ENCODE results near the gene QRFPR. TPM values are rescaled to one million over a fixed set of nuclear protein-coding genes. Genes with fewer than 3 reads are reported as not detected.

The QRFPR gene
- total RNA-seq, 6 experiments from 2014 or later: not detected

GRCh38 chr4:121358473-121358872 lies 22.3 kb downstream of the QRFPR start:
- ATAC-seq: no peak
- Histone ChIP-seq H3K4me1 (no peaks in the 10 kb centered on the region), H3K4me3 (no peak overlapping the region), H3K9me3 (no peaks in the 10 kb centered on the region), H3K27me3 (no peaks in the 10 kb centered on the region), H3K36me3 (no peaks in the 10 kb centered on the region), H3K27ac (no peak overlapping the region)
- intact Hi-C loops (cut with DNase I): no loop called here
- no peak for DNase-seq
- TF ChIP-seq CTCF (IDR thresholded peaks at IDR 0.05): no peak
- no peak for TF ChIP-seq POLR2A (IDR thresholded peaks at IDR 0.05)

- TF ChIP-seq POLR2A (IDR thresholded peaks at IDR 0.05) (no peak), CTCF (IDR thresholded peaks at IDR 0.05) (no peak)
Measured at GRCh38 chr4:121353213-121353612, 27.6 kb downstream of the QRFPR start.

GRCh38 chr4:121344098-121344497 lies 36.7 kb downstream of the QRFPR start:
- Histone ChIP-seq H3K4me1 (no peaks in the 10 kb centered on the region), H3K36me3 (no peaks in the 10 kb centered on the region), H3K27ac (no peak overlapping the region), H3K27me3 (no peaks in the 10 kb centered on the region), H3K4me3 (no peak overlapping the region), H3K9me3 (no peaks in the 10 kb centered on the region)
- intact Hi-C loops (cut with DNase I): no loop called here
- TF ChIP-seq CTCF (IDR thresholded peaks at IDR 0.05): no peak
- TF ChIP-seq POLR2A (IDR thresholded peaks at IDR 0.05): no peak
- ATAC-seq (no peak), DNase-seq (no peak)
- WGBS (ENCODE audit: insufficient coverage, low coverage, low lambda C conversion rate, missing lambda C conversion rate): 20% methylated on average over 1 of the region's 1 CpG

More at GRCh38 chr4:121353213-121353612, 27.6 kb downstream of the QRFPR start:
- Histone ChIP-seq H3K36me3 (no peaks in the 10 kb centered on the region), H3K9me3 (no peaks in the 10 kb centered on the region), H3K4me1 (no peaks in the 10 kb centered on the region), H3K27ac (no peak overlapping the region), H3K27me3 (no peaks in the 10 kb centered on the region), H3K4me3 (no peak overlapping the region)
- ATAC-seq (no peak), DNase-seq (no peak)
- intact Hi-C loops (cut with DNase I): no loop called here

GRCh38 chr4:121340247-121340646 lies 40.6 kb downstream of the QRFPR start:
- no peaks in the 10 kb centered on the region for H3K36me3 ChIP-seq
- ATAC-seq: no peak
- no peaks in the 10 kb centered on the region for H3K9me3 ChIP-seq
- intact Hi-C loops (cut with DNase I): no loop called here
- DNase-seq: no peak
- no peaks in the 10 kb centered on the region for H3K4me1 ChIP-seq
- H3K27me3 ChIP-seq: no peaks in the 10 kb centered on the region
- 53% methylated on average over 1 of the region's 2 CpGs for WGBS (ENCODE audit: insufficient coverage, low coverage, low lambda C conversion rate, missing lambda C conversion rate)
- H3K27ac ChIP-seq: no peak overlapping the region
- TF ChIP-seq CTCF (IDR thresholded peaks at IDR 0.05) (no peak), POLR2A (IDR thresholded peaks at IDR 0.05) (no peak)
- no peak overlapping the region for H3K4me3 ChIP-seq

GRCh38 chr4:121339824-121340223 lies 41.0 kb downstream of the QRFPR start:
- H3K36me3 ChIP-seq: no peaks in the 10 kb centered on the region
- no peak for DNase-seq
- no peak overlapping the region for H3K4me3 ChIP-seq
- no peak overlapping the region for H3K27ac ChIP-seq
- intact Hi-C loops (cut with DNase I): no loop called here
- H3K4me1 ChIP-seq: no peaks in the 10 kb centered on the region
- H3K27me3 ChIP-seq: no peaks in the 10 kb centered on the region
- no peak for ATAC-seq
- H3K9me3 ChIP-seq: no peaks in the 10 kb centered on the region
- 20% methylated on average over 2 of the region's 2 CpGs for WGBS (ENCODE audit: insufficient coverage, low coverage, low lambda C conversion rate, missing lambda C conversion rate)
- TF ChIP-seq POLR2A (IDR thresholded peaks at IDR 0.05) (no peak), CTCF (IDR thresholded peaks at IDR 0.05) (no peak)

All from right lobe of liver (tissue), 6 donors.